ENCODE results near the gene TBC1D22B.

GRCh38 chr6:37253486-37254007 is 4.0 kb upstream of the TBC1D22B start:
- TF ChIP-seq, protein P1, sequence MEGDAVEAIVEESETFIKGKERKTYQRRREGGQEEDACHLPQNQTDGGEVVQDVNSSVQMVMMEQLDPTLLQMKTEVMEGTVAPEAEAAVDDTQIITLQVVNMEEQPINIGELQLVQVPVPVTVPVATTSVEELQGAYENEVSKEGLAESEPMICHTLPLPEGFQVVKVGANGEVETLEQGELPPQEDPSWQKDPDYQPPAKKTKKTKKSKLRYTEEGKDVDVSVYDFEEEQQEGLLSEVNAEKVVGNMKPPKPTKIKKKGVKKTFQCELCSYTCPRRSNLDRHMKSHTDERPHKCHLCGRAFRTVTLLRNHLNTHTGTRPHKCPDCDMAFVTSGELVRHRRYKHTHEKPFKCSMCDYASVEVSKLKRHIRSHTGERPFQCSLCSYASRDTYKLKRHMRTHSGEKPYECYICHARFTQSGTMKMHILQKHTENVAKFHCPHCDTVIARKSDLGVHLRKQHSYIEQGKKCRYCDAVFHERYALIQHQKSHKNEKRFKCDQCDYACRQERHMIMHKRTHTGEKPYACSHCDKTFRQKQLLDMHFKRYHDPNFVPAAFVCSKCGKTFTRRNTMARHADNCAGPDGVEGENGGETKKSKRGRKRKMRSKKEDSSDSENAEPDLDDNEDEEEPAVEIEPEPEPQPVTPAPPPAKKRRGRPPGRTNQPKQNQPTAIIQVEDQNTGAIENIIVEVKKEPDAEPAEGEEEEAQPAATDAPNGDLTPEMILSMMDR (IDR thresholded peaks at IDR 0.05), result no peak
- TF ChIP-seq POLR2A (IDR thresholded peaks at IDR 0.05), result no peak
